OCI-LY7 (cell line): ENCODE data around the gene ZNF20. TPM values are rescaled to one million over a fixed set of nuclear protein-coding genes. Genes with fewer than 3 reads are reported as not detected.
A peak's percentile ranks its signal among the peaks of the same experiment; 100 is the strongest.

Source experiments
- BruUV-seq: library from RNA; stranded (reverse); fragments of 400-500 nt; replicated peaks from 2 replicates; lab custom pipeline; 2021; lab: Mats Ljungman, UMichigan
- CTCF ChIA-PET: fragments of 300-600 bp; sonication (Branson Sonifier 250); formaldehyde crosslinking; loops from one replicate; lab custom pipeline; 2022; ENCODE audit warnings: antibody characterized with exemption; ENCODE audit not compliant: unreplicated experiment; lab: Charles Lee
- POLR2A ChIA-PET: fragments of 300-600 bp; sonication (Branson Sonifier 250); formaldehyde crosslinking; loops from one replicate; lab custom pipeline; 2022; ENCODE audit warnings: antibody characterized with exemption; lab: Charles Lee
- DNase-seq: peaks from one replicate; pipeline ENCODE4 v3.0.0-alpha.2; 2015; ENCODE audit warnings: low spot score
- H2AFZ ChIP-seq: fragments of 200-600 bp; sonication (generic), shearing (Covaris generic); 2 replicates; pipeline ENCODE4 v1.6.1; 2014; ENCODE audit warnings: mild to moderate bottlenecking, antibody characterized with exemption, low read length, moderate library complexity
- H3K27ac ChIP-seq: fragments of 200-600 bp; sonication (generic); 2 replicates; pipeline ENCODE4 v1.5.1; 2014; ENCODE audit warnings: mixed run types, low read depth, mild to moderate bottlenecking, moderate library complexity, low read length, inconsistent platforms; ENCODE audit not compliant: poor library complexity, severe bottlenecking
- H3K36me3 ChIP-seq: fragments of 200-600 bp; sonication (generic); 2 replicates; pipeline ENCODE4 v1.6.1; 2014; ENCODE audit warnings: mild to moderate bottlenecking, antibody characterized with exemption, low read length, moderate library complexity, mixed read lengths; ENCODE audit not compliant: insufficient read depth
- H3K4me1 ChIP-seq: fragments of 200-600 bp; sonication (generic); 2 replicates; pipeline ENCODE4 v1.5.1; 2014; ENCODE audit warnings: mild to moderate bottlenecking, low read length; ENCODE audit not compliant: insufficient read depth, poor library complexity, severe bottlenecking
- H3K4me2 ChIP-seq: fragments of 200-600 bp; sonication (generic); 2 replicates; pipeline ENCODE4 v1.6.1; 2014; ENCODE audit warnings: mild to moderate bottlenecking, low read length
- H3K4me3 ChIP-seq: fragments of 200-600 bp; sonication (generic); 2 replicates; pipeline ENCODE4 v1.5.1; 2014; ENCODE audit warnings: mild to moderate bottlenecking, low read depth, low read length; ENCODE audit not compliant: poor library complexity, severe bottlenecking
- H3K79me2 ChIP-seq: fragments of 200-600 bp; sonication (generic); 2 replicates; pipeline ENCODE4 v1.6.1; 2016; ENCODE audit warnings: low read depth, mild to moderate bottlenecking, low read length, moderate library complexity, mixed read lengths; ENCODE audit not compliant: insufficient read depth
- H3K9me2 ChIP-seq: fragments of 200-600 bp; sonication (generic); 2 replicates; pipeline ENCODE4 v1.6.1; 2016; ENCODE audit warnings: mild to moderate bottlenecking, low read length, mixed read lengths; ENCODE audit not compliant: insufficient read depth
- H3K9me3 ChIP-seq: fragments of 200-600 bp; sonication (generic); 2 replicates; pipeline ENCODE4 v1.6.1; 2014; ENCODE audit warnings: mild to moderate bottlenecking, mixed run types, low read length, mixed read lengths
- H4K20me1 ChIP-seq: fragments of 200-600 bp; sonication (generic); 2 replicates; pipeline ENCODE4 v1.6.1; 2014; ENCODE audit warnings: mild to moderate bottlenecking, antibody characterized with exemption, low read length, moderate library complexity, mixed read lengths; ENCODE audit not compliant: insufficient read depth
- CTCF ChIP-seq: fragments of 200-600 bp; sonication (generic); conservative IDR thresholded peaks from 2 replicates; pipeline ENCODE4 v1.5.1; 2014; ENCODE audit warnings: mild to moderate bottlenecking, antibody characterized with exemption, low read length, moderate library complexity, mixed read lengths
- EZH2phosphoT487 ChIP-seq: fragments of 200-600 bp; sonication (generic); IDR thresholded peaks from 2 replicates; pipeline ENCODE4 v1.6.1; 2018; ENCODE audit warnings: low read depth, borderline replicate concordance, mild to moderate bottlenecking, mixed run types, antibody characterized with exemption, low read length, moderate library complexity, mixed read lengths
- intact Hi-C: fragments of 100-400 bp; cut with micrococcal nuclease; formaldehyde crosslinking; loops from one replicate; pipeline ENCODE4 v1.10.0; 2022; ENCODE audit not compliant: unreplicated experiment
- total RNA-seq, 2 experiments: library from RNA; depleted of rRNA in 1 of 2; stranded (reverse); fragments of >200 nt in 1 of 2; shearing (Covaris generic) in 1 of 2; gene quantifications; 2 replicates each; pipeline ENCODE4 v1.2.3, GENCODE V29; 2014 to 2022

ZNF20 gene
- total RNA-seq, 2 experiments from 2014 or later = 6.1 to 7.1 TPM

GRCh38 chr19:12180377-12180776 lies 40.2 kb upstream of the ZNF20 start:
- H3K79me2 ChIP-seq = peaks cover 22% of the 10 kb centered on the region; the same call in 1 of the 2 replicates

GRCh38 chr19:12166626-12167025 lies 26.5 kb upstream of the ZNF20 start:
- ChIA-PET POLR2A (no interaction called here), CTCF (no interaction called here)
- intact Hi-C loops = no loop called here
- TF ChIP-seq EZH2phosphoT487 (no peak), CTCF (no peak)
- Histone ChIP-seq H3K4me1 (peaks cover 9% of the 10 kb centered on the region), H3K9me2 (no peaks in the 10 kb centered on the region), H2AFZ (no peak overlapping the region), H4K20me1 (0 out of 2 replicates have a peak, but pooled peaks cover 6% of the 10 kb centered on the region), H3K4me3 (no peak overlapping the region), H3K9me3 (no peaks in the 10 kb centered on the region), H3K4me2 (no peak overlapping the region), H3K27ac (no peak overlapping the region), H3K79me2 (peaks cover 52% of the 10 kb centered on the region), H3K36me3 (peaks cover 53% of the 10 kb centered on the region)
- DNase-seq = no peak
- no TSS peak for BruUV-seq

More at GRCh38 chr19:12180377-12180776, 40.2 kb upstream of the ZNF20 start:
- peaks cover 21% of the 10 kb centered on the region; the same call in 1 of the 2 replicates for H3K9me3 ChIP-seq
- DNase-seq = no peak
- CTCF ChIA-PET = no interaction called here
- POLR2A ChIA-PET = no interaction called here
- H3K4me1 ChIP-seq = no peaks in the 10 kb centered on the region
- H3K4me3 ChIP-seq = no peak overlapping the region
- no peak overlapping the region for H3K27ac ChIP-seq
- H3K36me3 ChIP-seq = peaks cover 79% of the 10 kb centered on the region
- H3K4me2 ChIP-seq = no peak overlapping the region
- no peaks in the 10 kb centered on the region for H4K20me1 ChIP-seq
- intact Hi-C loops = no loop called here
- BruUV-seq = TSS peak; percentile 45
- H2AFZ ChIP-seq = no peak overlapping the region
- no peak for TF ChIP-seq EZH2phosphoT487
- no peak for TF ChIP-seq CTCF
- H3K9me2 ChIP-seq = no peaks in the 10 kb centered on the region

GRCh38 chr19:12163826-12164225 lies 23.7 kb upstream of the ZNF20 start:
- intact Hi-C loops = no loop called here
- CTCF ChIA-PET = interaction anchor here (1.2 kb wide), 1 partner anchor 240 kb away, joined by 3 read pairs; no protein-coding TSS in a partner anchor

More at GRCh38 chr19:12163826-12164225, 23.7 kb upstream of the ZNF20 start:
- Histone ChIP-seq H3K9me3 (no peaks in the 10 kb centered on the region), H3K4me1 (peaks cover 9% of the 10 kb centered on the region), H3K27ac (no peak overlapping the region), H4K20me1 (0 out of 2 replicates have a peak, but pooled peaks cover 6% of the 10 kb centered on the region), H3K36me3 (peaks cover 29% of the 10 kb centered on the region), H3K4me3 (peak overlapping the region; percentile 77), H3K4me2 (peak overlapping the region; percentile 80), H3K9me2 (no peaks in the 10 kb centered on the region), H2AFZ (no peak overlapping the region), H3K79me2 (peaks cover 52% of the 10 kb centered on the region)
- BruUV-seq = no TSS peak
- POLR2A ChIA-PET = interaction anchor here (1.5 kb wide), 1 partner anchor 12 kb away, joined by 3 read pairs; no protein-coding TSS in a partner anchor
- no peak for DNase-seq
- TF ChIP-seq CTCF (no peak), EZH2phosphoT487 (no peak)
